ENCODE measurements around the gene RECK.

Gene RECK

DNA sequence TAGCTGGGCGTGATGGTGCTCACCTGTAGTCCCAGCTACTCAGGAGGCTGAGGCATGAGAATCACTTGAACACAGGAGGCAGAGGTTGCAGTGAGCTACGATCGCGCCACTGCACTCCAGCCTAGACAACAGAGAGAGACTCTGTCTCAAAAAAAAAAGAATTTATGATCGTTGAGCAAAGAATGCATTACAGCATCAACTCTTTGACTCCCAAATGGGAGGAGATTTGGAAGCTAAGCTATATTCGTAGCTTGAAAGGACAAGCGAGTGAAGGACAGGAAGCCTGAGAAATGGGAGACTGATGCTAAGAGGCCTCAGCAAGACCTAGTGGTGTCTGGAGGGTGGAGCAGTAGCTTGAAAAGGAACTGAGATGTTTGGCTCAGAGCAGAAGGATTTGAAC is 122.2 kb downstream of the RECK start:
- no peak for TF ChIP-seq TAF1 (IDR thresholded peaks at IDR 0.05; ENCODE audit: borderline replicate concordance, insufficient read depth, low read length)
- no peak for TF ChIP-seq FOXP2 (optimal IDR thresholded peaks at IDR 0.05; ENCODE audit: borderline replicate concordance, extremely low read depth, extremely low read length, insufficient read depth)
- TF ChIP-seq, protein P1, sequence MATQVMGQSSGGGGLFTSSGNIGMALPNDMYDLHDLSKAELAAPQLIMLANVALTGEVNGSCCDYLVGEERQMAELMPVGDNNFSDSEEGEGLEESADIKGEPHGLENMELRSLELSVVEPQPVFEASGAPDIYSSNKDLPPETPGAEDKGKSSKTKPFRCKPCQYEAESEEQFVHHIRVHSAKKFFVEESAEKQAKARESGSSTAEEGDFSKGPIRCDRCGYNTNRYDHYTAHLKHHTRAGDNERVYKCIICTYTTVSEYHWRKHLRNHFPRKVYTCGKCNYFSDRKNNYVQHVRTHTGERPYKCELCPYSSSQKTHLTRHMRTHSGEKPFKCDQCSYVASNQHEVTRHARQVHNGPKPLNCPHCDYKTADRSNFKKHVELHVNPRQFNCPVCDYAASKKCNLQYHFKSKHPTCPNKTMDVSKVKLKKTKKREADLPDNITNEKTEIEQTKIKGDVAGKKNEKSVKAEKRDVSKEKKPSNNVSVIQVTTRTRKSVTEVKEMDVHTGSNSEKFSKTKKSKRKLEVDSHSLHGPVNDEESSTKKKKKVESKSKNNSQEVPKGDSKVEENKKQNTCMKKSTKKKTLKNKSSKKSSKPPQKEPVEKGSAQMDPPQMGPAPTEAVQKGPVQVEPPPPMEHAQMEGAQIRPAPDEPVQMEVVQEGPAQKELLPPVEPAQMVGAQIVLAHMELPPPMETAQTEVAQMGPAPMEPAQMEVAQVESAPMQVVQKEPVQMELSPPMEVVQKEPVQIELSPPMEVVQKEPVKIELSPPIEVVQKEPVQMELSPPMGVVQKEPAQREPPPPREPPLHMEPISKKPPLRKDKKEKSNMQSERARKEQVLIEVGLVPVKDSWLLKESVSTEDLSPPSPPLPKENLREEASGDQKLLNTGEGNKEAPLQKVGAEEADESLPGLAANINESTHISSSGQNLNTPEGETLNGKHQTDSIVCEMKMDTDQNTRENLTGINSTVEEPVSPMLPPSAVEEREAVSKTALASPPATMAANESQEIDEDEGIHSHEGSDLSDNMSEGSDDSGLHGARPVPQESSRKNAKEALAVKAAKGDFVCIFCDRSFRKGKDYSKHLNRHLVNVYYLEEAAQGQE (IDR thresholded peaks at IDR 0.05; ENCODE audit: insufficient read depth in 1 of 2, low read depth in 2 of 2, low read length in 2 of 2) = no peak
- no peak for TF ChIP-seq SIN3A (IDR thresholded peaks at IDR 0.05; ENCODE audit: borderline replicate concordance, insufficient read depth, low read length)
- no peak for TF ChIP-seq POLR2AphosphoS5 (IDR thresholded peaks at IDR 0.05; ENCODE audit: low read depth, low read length)

DNA sequence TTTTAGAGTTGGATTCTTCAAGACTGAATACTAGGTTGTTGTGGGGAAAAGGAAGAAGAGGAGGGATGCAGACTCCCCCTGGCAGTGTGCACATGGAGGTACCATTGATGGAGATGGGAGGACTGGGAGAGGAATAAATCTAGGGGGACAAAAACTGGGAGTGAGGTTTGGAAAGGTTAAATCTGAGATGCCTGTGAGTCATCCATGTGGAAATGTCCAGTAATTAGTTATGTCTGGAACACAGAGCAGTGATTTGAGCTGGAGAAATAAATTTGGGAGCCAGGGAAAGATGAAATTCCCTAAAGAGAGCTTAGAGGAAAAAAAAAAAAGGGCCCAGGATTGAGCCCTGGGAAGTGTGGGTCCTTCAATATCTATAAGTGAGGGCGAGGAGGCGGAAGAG is 124.5 kb downstream of the RECK start:
- no peak for TF ChIP-seq TAF1 (IDR thresholded peaks at IDR 0.05; ENCODE audit: borderline replicate concordance, insufficient read depth, low read length)
- no peak for TF ChIP-seq FOXP2 (optimal IDR thresholded peaks at IDR 0.05; ENCODE audit: borderline replicate concordance, extremely low read depth, extremely low read length, insufficient read depth)
- no peak for TF ChIP-seq SIN3A (IDR thresholded peaks at IDR 0.05; ENCODE audit: borderline replicate concordance, insufficient read depth, low read length)

DNA sequence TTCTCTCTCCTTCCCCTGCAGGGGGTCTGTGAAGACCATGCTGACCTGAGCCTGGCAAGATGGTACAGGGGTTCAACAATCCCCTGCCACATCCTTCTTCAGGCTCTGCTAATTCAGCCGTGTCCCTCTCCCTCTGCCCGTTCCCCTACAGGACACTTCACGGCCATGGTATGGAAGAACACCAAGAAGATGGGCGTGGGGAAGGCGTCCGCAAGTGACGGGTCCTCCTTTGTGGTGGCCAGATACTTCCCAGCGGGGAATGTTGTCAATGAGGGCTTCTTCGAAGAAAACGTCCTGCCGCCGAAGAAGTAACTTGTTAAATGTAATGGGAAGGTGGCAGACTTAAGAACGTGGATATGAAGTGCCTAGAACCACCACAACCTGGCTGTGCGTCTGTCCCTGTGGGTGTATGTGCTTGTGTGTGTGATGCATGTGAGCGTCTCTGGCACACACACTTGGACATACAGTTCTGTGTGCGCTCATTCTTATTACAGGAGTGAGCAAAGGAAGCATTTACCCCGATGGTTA is 125.6 kb downstream of the RECK start:
- TF ChIP-seq FOXP2 (optimal IDR thresholded peaks at IDR 0.05; ENCODE audit: borderline replicate concordance, extremely low read depth, extremely low read length, insufficient read depth) (no peak), SIN3A (IDR thresholded peaks at IDR 0.05; ENCODE audit: borderline replicate concordance, insufficient read depth, low read length) (no peak), POLR2AphosphoS5 (IDR thresholded peaks at IDR 0.05; ENCODE audit: low read depth, low read length) (no peak), TAF1 (IDR thresholded peaks at IDR 0.05; ENCODE audit: borderline replicate concordance, insufficient read depth, low read length) (no peak)
- TF ChIP-seq, protein P1 (IDR thresholded peaks at IDR 0.05; ENCODE audit: insufficient read depth in 1 of 2, low read depth in 2 of 2, low read length in 2 of 2) = no peak

DNA sequence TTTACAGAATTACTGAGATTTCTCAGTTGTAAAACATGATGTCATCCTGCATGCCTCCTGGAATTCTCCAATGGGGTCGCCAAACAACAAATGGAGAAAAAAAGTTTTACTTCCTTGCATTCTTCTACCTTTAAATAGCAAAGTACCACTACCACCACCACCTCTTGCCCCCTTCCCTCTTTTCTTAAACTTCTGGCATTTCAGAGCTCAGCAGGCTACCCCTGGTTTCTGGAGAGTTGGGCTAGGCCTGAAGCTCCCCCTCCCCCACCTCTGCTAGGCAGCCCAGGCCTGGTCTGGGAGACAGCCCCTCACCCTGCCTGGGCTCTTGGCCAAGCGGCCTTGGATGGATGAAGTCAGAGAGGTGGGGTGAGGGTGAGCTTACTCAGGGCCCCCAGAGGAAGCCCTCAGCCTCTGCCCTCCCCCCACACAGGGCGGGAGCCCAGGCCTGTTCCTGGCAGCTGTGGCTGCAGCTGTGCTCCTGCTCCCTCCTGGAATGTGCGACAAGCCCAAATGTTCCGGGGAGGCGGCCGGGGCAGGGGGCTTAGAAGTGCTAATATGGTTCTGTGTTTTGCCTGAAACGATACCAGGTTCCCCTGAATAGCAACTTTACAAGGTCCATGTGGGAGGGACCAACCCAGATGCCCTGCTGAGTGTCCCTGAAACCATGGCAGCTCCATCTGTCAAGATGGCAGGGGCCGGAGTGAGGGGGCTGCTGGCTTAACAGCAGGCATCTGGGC is 126.5 kb downstream of the RECK start:
- no peak for TF ChIP-seq SIN3A (IDR thresholded peaks at IDR 0.05; ENCODE audit: borderline replicate concordance, insufficient read depth, low read length)
- TF ChIP-seq FOXP2 (optimal IDR thresholded peaks at IDR 0.05; ENCODE audit: borderline replicate concordance, extremely low read depth, extremely low read length, insufficient read depth) = no peak
- TF ChIP-seq POLR2AphosphoS5 (IDR thresholded peaks at IDR 0.05; ENCODE audit: low read depth, low read length) = no peak
- TF ChIP-seq TAF1 (IDR thresholded peaks at IDR 0.05; ENCODE audit: borderline replicate concordance, insufficient read depth, low read length) = no peak
- TF ChIP-seq, protein P1 (IDR thresholded peaks at IDR 0.05; ENCODE audit: insufficient read depth in 1 of 2, low read depth in 2 of 2, low read length in 2 of 2) = no peak

DNA sequence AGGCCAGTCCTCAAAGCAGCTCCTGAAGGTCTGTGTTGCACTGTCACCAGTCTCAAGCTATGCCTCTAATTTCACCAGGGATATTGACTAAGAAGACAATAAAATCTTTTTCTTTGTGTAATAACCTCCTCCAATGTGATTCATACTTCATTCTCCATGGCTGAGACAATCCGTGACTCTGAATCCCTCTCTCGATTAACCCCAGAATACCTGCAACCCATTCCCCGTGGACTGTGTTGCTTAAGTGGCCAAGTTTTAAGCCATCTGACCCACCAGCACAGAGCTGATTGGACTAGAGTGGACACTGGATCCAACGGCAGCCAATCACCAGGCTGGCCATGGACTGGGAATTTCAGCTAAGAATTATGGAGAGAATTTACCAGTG is 127.1 kb downstream of the RECK start:
- TF ChIP-seq SIN3A (IDR thresholded peaks at IDR 0.05; ENCODE audit: borderline replicate concordance, insufficient read depth, low read length) = no peak
- no peak for TF ChIP-seq FOXP2 (optimal IDR thresholded peaks at IDR 0.05; ENCODE audit: borderline replicate concordance, extremely low read depth, extremely low read length, insufficient read depth)
- no peak for TF ChIP-seq POLR2AphosphoS5 (IDR thresholded peaks at IDR 0.05; ENCODE audit: low read depth, low read length)

DNA sequence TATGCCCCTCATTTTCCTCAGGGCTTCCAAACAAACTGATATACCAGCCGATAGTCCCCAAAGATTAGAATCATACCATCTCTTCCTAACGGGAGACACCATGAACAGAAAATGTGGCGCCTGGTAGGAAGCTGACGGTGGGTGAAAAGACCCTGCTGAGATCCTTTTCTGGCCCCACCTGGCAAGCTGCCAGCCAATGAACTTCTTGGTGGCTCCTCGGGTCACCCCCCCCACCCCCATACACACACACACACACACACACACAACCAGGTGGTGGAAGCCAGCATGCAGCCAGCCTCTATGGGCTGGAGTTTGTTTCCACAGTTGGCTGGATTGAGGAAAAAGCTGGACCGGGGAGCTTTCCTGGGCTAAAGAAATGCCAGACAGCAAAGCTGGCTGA is 127.7 kb downstream of the RECK start:
- TF ChIP-seq FOXP2 (optimal IDR thresholded peaks at IDR 0.05; ENCODE audit: borderline replicate concordance, extremely low read depth, extremely low read length, insufficient read depth) (no peak), POLR2AphosphoS5 (IDR thresholded peaks at IDR 0.05; ENCODE audit: low read depth, low read length) (no peak), SIN3A (IDR thresholded peaks at IDR 0.05; ENCODE audit: borderline replicate concordance, insufficient read depth, low read length) (no peak), TAF1 (IDR thresholded peaks at IDR 0.05; ENCODE audit: borderline replicate concordance, insufficient read depth, low read length) (no peak)
- TF ChIP-seq, protein P1 (IDR thresholded peaks at IDR 0.05; ENCODE audit: insufficient read depth in 1 of 2, low read depth in 2 of 2, low read length in 2 of 2) = no peak

All from PFSK-1 (cell line).